ENCODE results near the gene PKD1L1.

GRCh38 chr7:47945261-47946015, 2.8 kb downstream of the PKD1L1 start:
- no peak for TF ChIP-seq PBX3 (CRISPR knock-in tag; IDR thresholded peaks at IDR 0.05)
- no peak for TF ChIP-seq REST (tag by site-specific recombination; IDR thresholded peaks at IDR 0.05)
- no peak for TF ChIP-seq CTCF (tag by site-specific recombination; IDR thresholded peaks at IDR 0.05)
- no peak for TF ChIP-seq HOXC10 (CRISPR knock-in tag; IDR thresholded peaks at IDR 0.05)
- no peak for TF ChIP-seq ZNF530 (tag by site-specific recombination; IDR thresholded peaks at IDR 0.05; ENCODE audit: low read depth)
- no peak for TF ChIP-seq ZBTB11 (tag by site-specific recombination; conservative IDR thresholded peaks at IDR 0.05; ENCODE audit: low read depth)
- TF ChIP-seq REPIN1 (tag by site-specific recombination; IDR thresholded peaks at IDR 0.05; ENCODE audit: low read depth): no peak
- TF ChIP-seq ZNF2 (tag by site-specific recombination; IDR thresholded peaks at IDR 0.05): no peak
- TF ChIP-seq ZBTB8A (tag by site-specific recombination; IDR thresholded peaks at IDR 0.05): no peak
- no peak for TF ChIP-seq ZBTB49 (tag by site-specific recombination; IDR thresholded peaks at IDR 0.05; ENCODE audit: low read depth)

All from HEK293 (cell line).